Endothelial cell (in vitro differentiated cells): ENCODE measurements around the gene RASL10B. TPM values are rescaled to one million over a fixed set of nuclear protein-coding genes. Genes with fewer than 3 reads are reported as not detected.

Experiments used
- DNase-seq: peaks from one replicate; pipeline ENCODE4 v3.0.0; 2021; ENCODE audit warnings: low spot score
- H3K27ac Mint-ChIP-seq: one replicate; pipeline ENCODE4 v1.8.0; 2021; ENCODE audit warnings: mixed read lengths, inconsistent platforms; ENCODE audit not compliant: unreplicated experiment
- H3K27me3 Mint-ChIP-seq: one replicate; pipeline ENCODE4 v1.8.0; 2021; ENCODE audit warnings: mild to moderate bottlenecking, moderate library complexity, mixed read lengths, inconsistent platforms; ENCODE audit not compliant: unreplicated experiment
- H3K36me3 Mint-ChIP-seq: one replicate; pipeline ENCODE4 v1.8.0; 2021; ENCODE audit warnings: mild to moderate bottlenecking, low read depth, mixed read lengths, inconsistent platforms; ENCODE audit not compliant: unreplicated experiment
- H3K4me1 Mint-ChIP-seq: one replicate; pipeline ENCODE4 v1.8.0; 2021; ENCODE audit warnings: mild to moderate bottlenecking, mixed read lengths, inconsistent platforms; ENCODE audit not compliant: unreplicated experiment
- H3K4me3 Mint-ChIP-seq: one replicate; pipeline ENCODE4 v1.8.0; 2021; ENCODE audit warnings: mild to moderate bottlenecking, mixed read lengths, inconsistent platforms; ENCODE audit not compliant: unreplicated experiment
- H3K9me3 Mint-ChIP-seq: one replicate; pipeline ENCODE4 v1.8.0; 2021; ENCODE audit warnings: mixed read lengths, inconsistent platforms; ENCODE audit not compliant: unreplicated experiment
- total RNA-seq: library from RNA; stranded (reverse); fragmentation: NEBNext Ultra II Directional; extraction: Animal tissue kit (Norgen Biotek cat#: 25700); gene quantifications from one replicate; pipeline ENCODE4 v1.2.1, GENCODE V29; 2021; ENCODE audit not compliant: unreplicated experiment
- TF ChIP-seq, protein P1 (sequence below): fragments of 200-600 bp; sonication (generic); IDR thresholded peaks from one replicate; pipeline ENCODE4 v1.5.0; 2021; ENCODE audit warnings: antibody characterized with exemption; ENCODE audit not compliant: unreplicated experiment

The RASL10B gene
- total RNA-seq, 1 donor from 2014 or later, result 1.7 TPM

DNA sequence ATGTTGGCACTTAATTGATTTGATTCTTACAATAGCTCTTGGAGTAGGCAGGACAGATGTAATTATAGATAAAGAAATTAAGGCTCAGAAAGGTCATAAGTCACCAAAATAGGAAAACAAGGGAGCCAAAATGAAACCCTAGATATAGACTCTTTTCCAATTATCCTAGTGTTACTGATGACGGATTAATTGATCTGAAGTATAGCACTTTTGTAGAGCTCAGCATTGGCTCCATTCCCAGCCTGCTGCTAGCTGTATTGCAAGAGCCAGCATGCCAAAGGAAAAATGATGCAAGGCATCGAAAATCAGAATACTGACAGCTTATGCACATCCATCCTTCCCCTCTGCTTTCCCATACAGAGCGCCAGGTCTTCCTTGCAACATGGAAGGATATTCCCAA, 21.6 kb upstream of the RASL10B start:
- Mint-ChIP-seq H3K9me3 (no peaks in the 10 kb centered on the region), H3K27me3 (peaks cover 4% of the 10 kb centered on the region), H3K4me1 (peaks cover 9% of the 10 kb centered on the region), H3K27ac (no peak overlapping the region), H3K4me3 (no peak overlapping the region), H3K36me3 (peaks cover 15% of the 10 kb centered on the region)
- DNase-seq, result no peak
- TF ChIP-seq, protein P1, sequence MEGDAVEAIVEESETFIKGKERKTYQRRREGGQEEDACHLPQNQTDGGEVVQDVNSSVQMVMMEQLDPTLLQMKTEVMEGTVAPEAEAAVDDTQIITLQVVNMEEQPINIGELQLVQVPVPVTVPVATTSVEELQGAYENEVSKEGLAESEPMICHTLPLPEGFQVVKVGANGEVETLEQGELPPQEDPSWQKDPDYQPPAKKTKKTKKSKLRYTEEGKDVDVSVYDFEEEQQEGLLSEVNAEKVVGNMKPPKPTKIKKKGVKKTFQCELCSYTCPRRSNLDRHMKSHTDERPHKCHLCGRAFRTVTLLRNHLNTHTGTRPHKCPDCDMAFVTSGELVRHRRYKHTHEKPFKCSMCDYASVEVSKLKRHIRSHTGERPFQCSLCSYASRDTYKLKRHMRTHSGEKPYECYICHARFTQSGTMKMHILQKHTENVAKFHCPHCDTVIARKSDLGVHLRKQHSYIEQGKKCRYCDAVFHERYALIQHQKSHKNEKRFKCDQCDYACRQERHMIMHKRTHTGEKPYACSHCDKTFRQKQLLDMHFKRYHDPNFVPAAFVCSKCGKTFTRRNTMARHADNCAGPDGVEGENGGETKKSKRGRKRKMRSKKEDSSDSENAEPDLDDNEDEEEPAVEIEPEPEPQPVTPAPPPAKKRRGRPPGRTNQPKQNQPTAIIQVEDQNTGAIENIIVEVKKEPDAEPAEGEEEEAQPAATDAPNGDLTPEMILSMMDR, result no peak

DNA sequence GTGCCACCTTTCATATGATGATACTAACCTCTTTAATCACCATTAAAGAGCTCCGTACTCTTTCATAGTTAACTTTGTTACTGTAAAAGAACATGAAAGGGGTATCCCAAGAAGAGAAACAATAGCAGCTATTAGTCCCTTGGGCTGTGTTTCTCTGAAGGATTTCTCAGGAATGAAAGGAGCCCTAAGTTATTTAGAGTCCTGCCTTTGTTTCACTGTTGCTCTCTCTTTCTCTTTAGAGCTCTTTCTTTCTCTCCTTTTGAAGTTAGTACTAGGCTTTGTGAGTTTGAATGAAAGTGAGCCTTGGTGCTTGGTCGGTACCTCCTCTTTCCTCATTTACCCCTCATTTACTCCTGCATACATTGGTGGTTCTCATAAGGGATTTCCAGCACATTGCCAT, 20.5 kb upstream of the RASL10B start:
- Mint-ChIP-seq H3K27me3 (peaks cover 4% of the 10 kb centered on the region), H3K4me3 (peak overlapping the region; percentile 7), H3K27ac (no peak overlapping the region), H3K36me3 (peaks cover 11% of the 10 kb centered on the region), H3K4me1 (peaks cover 9% of the 10 kb centered on the region), H3K9me3 (no peaks in the 10 kb centered on the region)
- no peak for DNase-seq
- TF ChIP-seq, protein P1, result no peak

DNA sequence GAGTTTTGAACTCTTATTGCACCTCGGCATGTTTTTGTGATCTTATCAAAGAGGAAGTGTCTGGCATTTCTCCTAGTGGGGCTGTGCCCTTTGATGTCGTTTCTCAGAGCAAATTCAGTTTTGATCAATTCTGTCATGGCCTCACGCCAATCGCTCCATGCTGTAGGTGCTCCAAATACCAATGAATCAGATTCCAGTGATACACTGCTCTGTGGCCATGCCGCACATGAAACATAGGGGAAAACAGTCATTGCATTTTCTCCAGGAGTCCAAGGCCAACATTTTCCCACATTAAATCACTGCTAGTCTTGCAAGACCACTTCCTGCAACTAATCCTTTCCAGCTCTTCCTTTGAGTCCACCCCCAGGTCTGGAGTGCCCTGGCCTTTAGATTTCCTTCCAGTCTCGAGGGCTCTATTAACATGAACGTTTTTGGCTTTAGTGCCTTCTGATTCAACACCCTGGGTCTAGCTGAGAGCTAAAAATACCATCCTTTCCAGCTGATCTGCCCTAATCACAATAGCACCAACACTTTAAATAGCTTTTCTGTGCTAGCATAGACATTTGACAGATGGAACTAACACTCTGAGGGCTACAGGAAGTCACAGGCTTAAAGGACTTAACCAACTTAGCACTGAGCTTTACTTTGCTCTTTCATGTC, 18.2 kb upstream of the RASL10B start:
- H3K4me3 Mint-ChIP-seq, result no peak overlapping the region
- H3K27ac Mint-ChIP-seq, result no peak overlapping the region
- TF ChIP-seq, protein P1, result no peak
- no peak for DNase-seq
- peaks cover 9% of the 10 kb centered on the region for H3K4me1 Mint-ChIP-seq
- H3K9me3 Mint-ChIP-seq, result no peaks in the 10 kb centered on the region
- H3K36me3 Mint-ChIP-seq, result peaks cover 16% of the 10 kb centered on the region
- H3K27me3 Mint-ChIP-seq, result peaks cover 2% of the 10 kb centered on the region

DNA sequence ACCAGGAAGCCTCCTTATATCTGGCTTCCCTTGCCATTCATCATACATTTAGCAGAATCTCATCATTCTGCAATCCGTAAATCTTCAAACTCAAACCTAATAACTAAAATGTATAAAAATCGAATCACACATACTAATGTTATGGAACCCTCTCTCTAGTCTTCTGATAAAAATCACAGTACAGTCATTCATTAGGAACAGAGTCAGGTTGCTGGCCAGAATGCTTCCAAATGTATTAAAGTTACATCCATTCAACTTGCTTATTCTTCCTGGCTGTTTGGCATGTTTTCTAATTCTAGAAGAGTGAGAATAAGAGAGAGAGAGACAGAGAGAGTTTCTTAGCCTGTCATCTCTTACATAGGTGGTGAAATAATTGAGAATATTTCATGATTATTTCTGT, 16.5 kb upstream of the RASL10B start:
- H3K27me3 Mint-ChIP-seq, result peaks cover 2% of the 10 kb centered on the region
- H3K4me1 Mint-ChIP-seq, result no peaks in the 10 kb centered on the region
- H3K4me3 Mint-ChIP-seq, result no peak overlapping the region
- H3K36me3 Mint-ChIP-seq, result peaks cover 12% of the 10 kb centered on the region
- TF ChIP-seq, protein P1, result no peak
- no peaks in the 10 kb centered on the region for H3K9me3 Mint-ChIP-seq
- H3K27ac Mint-ChIP-seq, result no peak overlapping the region
- DNase-seq, result no peak

DNA sequence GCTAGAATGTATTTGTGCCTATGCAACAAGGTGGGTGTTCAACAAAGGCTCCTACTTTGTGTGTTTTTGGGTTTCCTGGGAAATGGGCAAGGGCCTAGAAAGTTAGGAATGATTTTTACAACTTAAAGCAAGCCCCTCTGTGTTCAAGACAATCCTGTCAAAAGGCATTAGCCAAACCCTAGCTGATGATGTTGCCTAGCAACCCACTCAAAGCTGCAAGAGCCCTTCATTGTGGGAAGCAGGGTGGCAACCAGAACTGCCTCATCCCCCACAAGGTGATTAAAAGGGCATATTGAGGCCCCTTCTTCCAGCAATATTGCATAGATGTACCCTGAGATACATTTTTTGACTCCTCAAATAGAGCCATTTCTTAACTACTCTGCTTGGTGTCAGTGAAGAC, 16.0 kb upstream of the RASL10B start:
- H3K27me3 Mint-ChIP-seq, result peaks cover 2% of the 10 kb centered on the region
- H3K4me3 Mint-ChIP-seq, result no peak overlapping the region
- TF ChIP-seq, protein P1, result no peak
- no peak for DNase-seq
- no peaks in the 10 kb centered on the region for H3K4me1 Mint-ChIP-seq
- H3K27ac Mint-ChIP-seq, result no peak overlapping the region
- peaks cover 12% of the 10 kb centered on the region for H3K36me3 Mint-ChIP-seq
- no peaks in the 10 kb centered on the region for H3K9me3 Mint-ChIP-seq
